ENCODE measurements around the gene MYRFL.
"Not testable (repeated sequence)": the region's sequence is repeated elsewhere in the genome, so short reads cannot be mapped to it uniquely, and the experiment has no call there.

Gene MYRFL

GRCh38 chr12:69844416-69844815 lies 19.4 kb downstream of the MYRFL start:
- DNase-seq, result no peak

GRCh38 chr12:69844836-69845235 lies 19.8 kb downstream of the MYRFL start:
- no peak for DNase-seq

GRCh38 chr12:69846976-69847375 lies 21.9 kb downstream of the MYRFL start:
- DNase-seq, result no peak

DNA sequence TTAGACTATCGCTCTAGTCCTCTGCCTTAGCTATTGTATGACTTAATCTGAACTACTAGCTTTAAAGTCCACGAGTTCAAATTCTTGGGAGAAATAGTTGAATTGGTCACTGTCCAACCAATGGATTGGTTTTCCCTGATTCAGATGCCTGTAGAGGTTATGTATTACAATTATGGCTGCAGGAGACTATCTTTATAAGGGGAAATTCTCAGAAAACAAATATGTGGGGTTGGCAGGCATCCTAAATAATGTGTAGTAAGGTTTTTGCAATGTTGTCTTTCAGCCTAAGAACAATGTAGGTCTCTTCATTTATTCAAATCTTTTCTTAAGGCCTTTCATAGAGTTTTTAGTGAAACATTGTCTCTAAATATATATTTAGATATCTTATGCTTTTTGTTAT lies 26.9 kb downstream of the MYRFL start:
- peak; percentile 48 for DNase-seq

DNA sequence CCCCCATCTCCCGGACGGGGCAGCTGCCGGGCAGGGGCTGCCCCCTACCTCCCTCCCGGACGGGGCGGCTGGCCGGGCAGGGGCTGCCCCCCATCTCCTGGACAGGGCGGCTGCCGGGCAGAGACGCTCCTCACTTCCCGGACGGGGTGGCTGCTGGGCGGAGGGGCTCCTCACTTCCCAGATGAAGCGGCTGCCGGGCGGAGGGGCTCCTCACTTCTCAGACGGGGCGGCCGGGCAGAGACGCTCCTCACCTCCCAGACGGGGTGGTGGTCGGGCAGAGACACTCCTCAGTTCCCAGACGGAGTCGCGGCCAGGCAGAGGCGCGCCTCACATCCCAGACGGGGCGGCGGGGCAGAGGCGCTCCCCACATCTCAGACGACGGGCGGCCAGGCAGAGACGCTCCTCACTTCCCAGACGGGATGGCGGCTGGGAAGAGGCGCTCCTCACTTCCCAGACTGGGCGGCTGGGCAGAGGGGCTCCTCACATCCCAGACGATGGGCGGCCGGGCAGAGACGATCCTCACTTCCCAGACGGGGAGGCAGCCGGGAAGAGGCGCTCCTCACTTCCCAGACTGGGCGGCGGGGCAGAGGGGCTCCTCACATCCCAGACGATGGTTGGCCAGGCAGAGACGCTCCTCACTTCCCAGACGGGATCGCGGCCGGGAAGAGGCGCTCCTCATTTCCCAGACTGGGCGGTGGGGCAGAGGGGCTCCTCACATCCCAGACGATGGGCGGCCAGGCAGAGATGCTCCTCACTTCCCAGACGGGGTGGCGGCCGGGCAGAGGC lies 28.3 kb downstream of the MYRFL start:
- not testable (repeated sequence) for DNase-seq

- DNase-seq, result no peak
Measured at GRCh38 chr12:69866698-69867097, 41.7 kb downstream of the MYRFL start.

GRCh38 chr12:69868695-69869094 lies 43.7 kb downstream of the MYRFL start:
- no peak for DNase-seq

- DNase-seq, result peak; percentile 6
Measured at GRCh38 chr12:69872804-69873203, 47.8 kb downstream of the MYRFL start.

DNA sequence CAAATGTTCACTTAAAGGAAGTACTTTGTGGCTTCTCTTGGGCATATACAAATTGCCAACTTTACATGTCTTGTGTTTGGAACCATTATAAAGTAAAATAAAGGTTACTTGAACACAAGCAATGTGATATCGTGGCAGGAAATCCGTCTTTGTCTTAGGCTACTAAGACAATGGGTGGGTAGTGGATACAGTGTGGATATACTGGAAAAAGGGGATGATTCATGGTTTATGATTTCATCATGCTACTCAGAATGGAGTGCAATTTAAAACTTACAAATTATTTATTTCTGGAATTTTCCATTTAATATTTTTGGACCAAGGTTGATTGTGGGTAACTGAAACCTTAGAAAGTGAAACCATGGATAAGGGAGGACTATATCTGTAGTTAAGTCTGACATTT lies 48.4 kb downstream of the MYRFL start:
- peak; percentile 15 for DNase-seq

- no peak for DNase-seq
Measured at GRCh38 chr12:69874606-69875005, 49.6 kb downstream of the MYRFL start.

- no peak for DNase-seq
Measured at GRCh38 chr12:69875416-69875935, 50.4 kb downstream of the MYRFL start.

DNA sequence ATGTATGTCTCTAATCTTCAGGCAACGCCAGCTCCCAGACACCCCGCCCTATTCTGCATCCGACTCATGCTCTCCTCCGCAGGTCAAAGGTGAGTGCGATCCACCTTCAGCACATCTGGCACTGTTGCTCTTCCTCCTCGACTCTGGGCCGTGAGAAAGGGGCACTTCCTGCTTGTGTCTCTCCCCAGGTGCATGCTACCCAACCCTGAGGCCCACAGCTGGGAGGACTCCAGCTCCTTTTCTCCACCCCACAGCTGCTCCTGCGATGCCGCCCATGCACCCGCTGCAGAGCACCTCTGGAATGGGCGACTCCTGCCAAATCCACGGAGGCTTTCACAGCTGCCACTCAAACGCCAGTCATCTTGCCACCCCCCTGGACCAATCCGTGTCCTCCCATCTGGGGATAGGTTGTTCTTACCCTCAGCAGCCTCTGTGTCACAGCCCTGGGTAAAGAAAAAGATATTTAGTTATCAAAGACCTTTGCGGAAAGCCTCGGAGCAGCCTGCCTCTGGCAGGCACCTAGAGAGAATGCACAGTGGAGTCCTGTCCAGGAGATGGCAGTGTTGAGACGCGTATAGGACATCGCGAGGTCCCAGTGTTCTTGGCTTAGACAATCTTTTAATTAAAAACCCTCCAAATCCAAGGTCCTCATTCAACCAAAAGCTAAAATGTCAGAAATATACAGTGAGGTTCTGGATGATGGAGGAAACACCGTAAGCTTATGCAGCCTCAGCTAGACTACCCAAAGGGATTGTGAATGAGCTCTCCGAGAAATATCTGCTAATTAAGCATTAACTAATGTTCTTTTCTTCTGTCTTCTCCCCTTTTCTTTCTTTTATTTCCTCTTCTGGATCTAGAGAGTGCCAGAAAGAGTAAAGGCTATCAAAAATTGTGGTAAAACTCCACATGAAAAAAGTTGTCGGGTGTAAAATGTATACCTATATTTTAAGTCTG lies 54.3 kb downstream of the MYRFL start:
- peak; percentile 67 for DNase-seq

- peak; percentile 28 for DNase-seq
Measured at GRCh38 chr12:69880571-69880970, 55.5 kb downstream of the MYRFL start.

DNA sequence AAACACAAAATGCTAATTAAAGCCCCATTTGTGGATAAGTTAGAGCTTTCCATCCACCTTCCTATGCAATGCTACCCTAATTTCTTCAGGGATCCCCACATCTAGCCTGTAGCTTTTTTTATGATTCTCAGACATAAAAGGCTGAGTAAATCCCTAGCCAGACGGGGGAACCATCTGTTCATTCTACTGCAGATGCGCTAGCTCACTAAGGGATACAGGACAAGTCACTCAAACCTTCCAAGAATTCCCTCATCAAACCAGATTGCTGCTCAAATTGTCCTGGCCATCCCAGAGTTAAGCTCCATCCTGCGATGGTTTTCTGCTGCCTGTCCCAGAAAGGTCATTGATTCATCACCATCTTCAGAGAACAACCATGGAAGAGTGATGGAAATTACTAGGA lies 56.7 kb downstream of the MYRFL start:
- no peak for DNase-seq

DNA sequence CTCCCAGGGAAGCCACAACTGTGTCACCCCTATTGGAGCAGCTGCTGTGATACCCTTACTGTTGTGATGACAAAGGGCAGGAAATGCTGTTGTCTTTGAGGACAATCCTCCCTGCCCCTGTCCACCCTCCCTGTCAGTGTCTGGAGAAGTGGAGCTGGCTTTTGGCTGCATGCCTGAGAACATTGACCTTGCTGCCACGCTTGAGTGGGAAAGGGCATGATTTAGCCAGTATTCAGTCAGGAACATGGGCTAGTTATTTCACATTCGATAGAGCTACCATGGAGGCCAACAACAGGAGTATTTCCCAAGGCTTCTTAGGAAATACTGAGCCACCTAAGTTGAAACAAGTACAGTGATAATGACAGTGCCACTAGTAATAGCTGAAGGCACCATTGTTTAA lies 59.4 kb downstream of the MYRFL start:
- DNase-seq, result no peak

GRCh38 chr12:69885658-69886057 lies 60.6 kb downstream of the MYRFL start:
- DNase-seq, result no peak

DNA sequence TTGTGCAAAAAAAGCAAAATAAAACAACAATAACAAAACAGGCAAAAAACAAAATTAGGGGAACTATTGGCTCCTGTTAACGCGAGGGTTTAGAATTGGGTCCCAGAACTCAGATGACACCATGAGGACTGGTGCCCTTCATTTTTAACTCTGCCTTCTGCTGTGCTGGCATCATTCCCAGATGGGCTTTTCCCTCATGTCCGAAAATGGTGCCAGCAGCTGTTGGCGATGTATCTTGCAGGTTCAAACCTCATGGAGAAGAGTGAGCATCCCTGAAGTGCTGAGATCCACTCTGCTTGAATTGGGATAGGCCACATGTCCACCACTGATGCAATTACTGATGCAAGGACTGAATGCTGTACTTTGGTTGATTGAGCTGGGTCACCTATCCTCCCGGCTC lies 61.1 kb downstream of the MYRFL start:
- no peak for DNase-seq

GRCh38 chr12:69886715-69887114 lies 61.7 kb downstream of the MYRFL start:
- no peak for DNase-seq

- peak; percentile 67 for DNase-seq
Measured at GRCh38 chr12:69888901-69889300, 63.9 kb downstream of the MYRFL start.

GRCh38 chr12:69894800-69895383 lies 69.9 kb downstream of the MYRFL start:
- DNase-seq, result no peak

GRCh38 chr12:69896653-69897381 lies 71.8 kb downstream of the MYRFL start:
- no peak for DNase-seq

GRCh38 chr12:69897744-69898143 lies 72.7 kb downstream of the MYRFL start:
- DNase-seq, result peak; percentile 93

- peak; percentile 84 for DNase-seq
Measured at GRCh38 chr12:69898236-69898635, 73.2 kb downstream of the MYRFL start.
